AG09309 (cell line): ENCODE data around the gene YEATS2.
"Not testable (repeated sequence)": the region's sequence is repeated elsewhere in the genome, so short reads cannot be mapped to it uniquely, and the experiment has no call there.

Experiments
- DNase-seq: peaks from one replicate; pipeline ENCODE4 v3.0.0-alpha.2; 2010; ENCODE audit warnings: low read depth
- H3K4me3 ChIP-seq: 2 replicates; pipeline ENCODE4 v1.5.1; 2011; ENCODE audit warnings: mild to moderate bottlenecking, low read depth, low read length, moderate library complexity; ENCODE audit not compliant: control insufficient read depth
- CTCF ChIP-seq: IDR thresholded peaks from 2 replicates; pipeline ENCODE4 v1.5.1; 2011; ENCODE audit warnings: mild to moderate bottlenecking, low read depth, low read length, inconsistent platforms; ENCODE audit not compliant: insufficient read depth, control insufficient read depth; ENCODE audit errors: missing control alignments

YEATS2 gene

GRCh38 chr3:183731611-183732010 is 34.0 kb downstream of the YEATS2 start:
- no peak for TF ChIP-seq CTCF
- H3K4me3 ChIP-seq: no peak overlapping the region
- DNase-seq: no peak

GRCh38 chr3:183733553-183733952 is 36.0 kb downstream of the YEATS2 start:
- H3K4me3 ChIP-seq: no peak overlapping the region
- TF ChIP-seq CTCF: no peak
- no peak for DNase-seq

- no peak for TF ChIP-seq CTCF
- no peak for DNase-seq
- H3K4me3 ChIP-seq: no peak overlapping the region
Measured at GRCh38 chr3:183734750-183735494, 37.3 kb downstream of the YEATS2 start.

- H3K4me3 ChIP-seq: no peak overlapping the region
- TF ChIP-seq CTCF: no peak
- no peak for DNase-seq
Measured at GRCh38 chr3:183737116-183737515, 39.5 kb downstream of the YEATS2 start.

GRCh38 chr3:183740154-183740553 is 42.6 kb downstream of the YEATS2 start:
- not testable (repeated sequence) for DNase-seq, H3K4me3 ChIP-seq

- DNase-seq: no peak
- TF ChIP-seq CTCF: no peak
- no peak overlapping the region for H3K4me3 ChIP-seq
Measured at GRCh38 chr3:183743231-183743630, 45.6 kb downstream of the YEATS2 start.

GRCh38 chr3:183745300-183746098 is 47.9 kb downstream of the YEATS2 start:
- DNase-seq: no peak
- no peak for TF ChIP-seq CTCF
- no peak overlapping the region for H3K4me3 ChIP-seq
